Panc1 (cell line): ENCODE data around the gene DAD1. TPM values are rescaled to one million over a fixed set of nuclear protein-coding genes. Genes with fewer than 3 reads are reported as not detected.

ENCODE experiments used
- ATAC-seq: fragments of 200-7000 bp; cut with Tn5 transposase; 2 replicates; pipeline ENCODE4 v1.9.1; 2020; ENCODE audit warnings: mild to moderate bottlenecking, moderate library complexity
- BruUV-seq: library from RNA; stranded (reverse); fragments of 400-500 nt; replicated peaks from 2 replicates; lab custom pipeline; 2021; lab: Mats Ljungman, UMichigan
- CTCF ChIA-PET: fragments of 300-600 bp; sonication (Branson Sonifier 250); formaldehyde crosslinking; loops from one replicate; lab custom pipeline; 2022; ENCODE audit warnings: antibody characterized with exemption; lab: Charles Lee
- POLR2A ChIA-PET: fragments of 300-600 bp; sonication (Branson Sonifier 250); formaldehyde crosslinking; loops from one replicate; lab custom pipeline; 2022; ENCODE audit warnings: antibody characterized with exemption; lab: Charles Lee
- DNase-seq: peaks from one replicate; pipeline ENCODE4 v3.0.0-alpha.2; 2010; ENCODE audit warnings: low read depth, low spot score
- H3K27ac ChIP-seq: 2 replicates; pipeline ENCODE4 v1.5.1; 2011; ENCODE audit warnings: mild to moderate bottlenecking, low read length, inconsistent platforms
- H3K27me3 ChIP-seq: fragments of 200-500 bp; sonication (Bioruptor generic); 2 replicates; pipeline ENCODE4 v1.6.0; 2014; ENCODE audit warnings: low read length, inconsistent platforms; ENCODE audit not compliant: control insufficient read depth, insufficient read depth
- H3K36me3 ChIP-seq: fragments of 200-500 bp; sonication (Bioruptor generic); 2 replicates; pipeline ENCODE4 v1.5.1; 2014; ENCODE audit warnings: inconsistent platforms, mild to moderate bottlenecking, low read length, moderate library complexity; ENCODE audit not compliant: control insufficient read depth, insufficient read depth
- H3K4me1 ChIP-seq: 2 replicates; pipeline ENCODE4 v1.5.1; 2011; ENCODE audit warnings: inconsistent platforms, mild to moderate bottlenecking, low read length, moderate library complexity; ENCODE audit not compliant: control insufficient read depth, insufficient read depth
- H3K4me3 ChIP-seq, 2 experiments: 2 replicates each; pipeline ENCODE4 v1.5.1; 2011 to 2012; ENCODE audit warnings: low read depth in 2 of 2, low read length in 2 of 2, mild to moderate bottlenecking in 2 of 2, inconsistent platforms in 1 of 2, moderate library complexity in 1 of 2
- H3K9me3 ChIP-seq: fragments of 200-500 bp; sonication (Bioruptor generic); 2 replicates; pipeline ENCODE4 v1.5.1; 2014; ENCODE audit warnings: low read depth, mild to moderate bottlenecking, inconsistent platforms, low read length, moderate library complexity; ENCODE audit not compliant: control insufficient read depth, insufficient read depth
- CTCF ChIP-seq: fragments of 450-650 bp; IDR thresholded peaks from 2 replicates; pipeline ENCODE4 v1.5.1; 2017; ENCODE audit warnings: mild to moderate bottlenecking
- POLR2AphosphoS5 ChIP-seq: IDR thresholded peaks from 2 replicates; pipeline ENCODE4 v1.6.1; 2012; ENCODE audit warnings: mild to moderate bottlenecking, low read depth, low read length, moderate library complexity
- REST ChIP-seq, 2 experiments: IDR thresholded peaks; 2 replicates each; pipeline ENCODE4 v1.6.1; 2011 to 2012; ENCODE audit warnings: low read depth in 2 of 2, control low read depth in 1 of 2, low read length in 1 of 2, mild to moderate bottlenecking in 1 of 2, moderate library complexity in 1 of 2; ENCODE audit not compliant: insufficient read depth in 1 of 2
- SIN3A ChIP-seq: IDR thresholded peaks from 2 replicates; pipeline ENCODE4 v1.6.1; 2012; ENCODE audit warnings: low read depth, mild to moderate bottlenecking, low read length, moderate library complexity, borderline replicate concordance; ENCODE audit not compliant: insufficient read depth
- TCF7L2 ChIP-seq: IDR thresholded peaks from 2 replicates; pipeline ENCODE4 v1.6.1; 2011; ENCODE audit warnings: mild to moderate bottlenecking, low read depth, low read length, inconsistent platforms
- in situ Hi-C: cut with HindIII; loops from 2 replicates; pipeline ENCODE4 v1.10.0; 2016; ENCODE audit warnings: low sequenced_read_pairs, low pct_unique_long_range_greater_than_20kb
- intact Hi-C: fragments of 100-400 bp; cut with micrococcal nuclease; formaldehyde crosslinking; loops from one replicate; pipeline ENCODE4 v1.10.0; 2022; ENCODE audit not compliant: unreplicated experiment
- total RNA-seq: library from RNA; stranded (reverse); gene quantifications from one replicate; pipeline ENCODE4 v1.2.1, GENCODE V29; 2021; ENCODE audit not compliant: unreplicated experiment

DAD1 gene
- total RNA-seq, 1 experiment from 2014 or later: 163 TPM

- no peak overlapping the region for H3K4me3 ChIP-seq
- POLR2A ChIA-PET: no interaction called here
- ATAC-seq: no peak
- BruUV-seq: no TSS peak
- TF ChIP-seq REST (IDR thresholded peaks at IDR 0.05; ENCODE audit: insufficient read depth in 1 of 2, low read depth in 2 of 2, low read length in 1 of 2): no peak
- TF ChIP-seq CTCF: no peak
- TF ChIP-seq POLR2AphosphoS5: no peak
- no peak for TF ChIP-seq SIN3A
- TF ChIP-seq TCF7L2: no peak
- no peaks in the 10 kb centered on the region for H3K9me3 ChIP-seq
- no peak for DNase-seq
- intact Hi-C loops: loop anchor here (5.0 kb wide), 1 partner anchor 156 kb away; no protein-coding TSS in a partner anchor
- CTCF ChIA-PET: interaction anchor here (0.6 kb wide), 1 partner anchor 76 kb away, joined by 5 read pairs; no protein-coding TSS in a partner anchor
- in situ Hi-C loops: no loop called here
- H3K36me3 ChIP-seq: no peaks in the 10 kb centered on the region
- H3K27ac ChIP-seq: no peak overlapping the region
- H3K27me3 ChIP-seq: no peaks in the 10 kb centered on the region
- H3K4me1 ChIP-seq: no peaks in the 10 kb centered on the region
Measured at GRCh38 chr14:22547948-22548750, 40.9 kb downstream of the DAD1 start.

GRCh38 chr14:22547313-22547947 lies 41.6 kb downstream of the DAD1 start:
- in situ Hi-C loops: no loop called here

More at GRCh38 chr14:22547313-22547947, 41.6 kb downstream of the DAD1 start:
- intact Hi-C loops: loop anchor here (5.0 kb wide), 1 partner anchor 155 kb away; no protein-coding TSS in a partner anchor
- Histone ChIP-seq H3K27ac (no peak overlapping the region), H3K27me3 (no peaks in the 10 kb centered on the region), H3K36me3 (no peaks in the 10 kb centered on the region), H3K9me3 (no peaks in the 10 kb centered on the region), H3K4me1 (no peaks in the 10 kb centered on the region), H3K4me3 (no peak overlapping the region)
- BruUV-seq: no TSS peak
- TF ChIP-seq SIN3A (no peak), TCF7L2 (no peak), CTCF (no peak), POLR2AphosphoS5 (no peak), REST (IDR thresholded peaks at IDR 0.05; ENCODE audit: insufficient read depth in 1 of 2, low read depth in 2 of 2, low read length in 1 of 2) (no peak)
- POLR2A ChIA-PET: no interaction called here
- CTCF ChIA-PET: no interaction called here
- no peak for DNase-seq
- ATAC-seq: no peak
